ENCODE measurements around the gene VIPR1.
"Not testable (repeated sequence)": the region's sequence is repeated elsewhere in the genome, so short reads cannot be mapped to it uniquely, and the experiment has no call there.

The VIPR1 gene

DNA sequence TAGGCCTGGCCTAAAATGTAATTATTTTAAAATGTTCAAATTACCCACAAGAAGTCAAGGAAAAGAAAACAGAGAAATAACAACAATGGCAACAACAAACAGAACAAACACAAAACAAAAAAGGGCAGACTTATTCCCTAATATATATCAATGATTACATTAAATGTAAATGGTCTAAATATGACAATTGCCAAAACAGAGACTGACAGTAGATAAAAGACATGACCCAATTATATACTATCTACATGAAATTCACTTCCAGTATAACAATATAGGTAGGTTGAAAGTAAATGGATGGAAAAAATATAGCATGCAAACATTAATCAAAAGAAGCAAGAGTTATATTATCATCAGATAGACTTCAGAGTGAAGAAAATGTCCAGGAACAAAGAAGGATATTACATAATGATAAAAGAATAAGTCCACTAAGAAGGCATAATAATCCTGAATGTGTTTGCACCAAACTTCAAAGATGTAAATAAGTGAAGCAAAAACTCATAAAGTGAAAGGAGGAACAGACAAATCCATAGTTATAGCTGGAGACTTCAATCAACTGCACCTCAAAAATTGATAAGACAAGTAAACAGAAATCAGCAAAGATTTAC lies 72.8 kb downstream of the VIPR1 start:
- no peak overlapping the region for H3K9ac ChIP-seq
- H3K4me2 ChIP-seq: no peak overlapping the region
- H3K4me1 ChIP-seq (ENCODE audit: low read depth, poor library complexity, severe bottlenecking): peaks cover 3% of the 10 kb centered on the region
- no peaks in the 10 kb centered on the region for H3K36me3 ChIP-seq (ENCODE audit: insufficient read depth)
- no peak overlapping the region for H3K27ac ChIP-seq
- H4K20me1 ChIP-seq (ENCODE audit: insufficient read depth): no peaks in the 10 kb centered on the region
- no peaks in the 10 kb centered on the region for H3K79me2 ChIP-seq (ENCODE audit: insufficient read depth, low read depth)
- no peak overlapping the region for H2AFZ ChIP-seq (ENCODE audit: low read depth)
- no peaks in the 10 kb centered on the region for H3K27me3 ChIP-seq (ENCODE audit: insufficient read depth, low read depth)
- TF ChIP-seq CTCF (conservative IDR thresholded peaks at IDR 0.05; ENCODE audit: low read depth, low read length): no peak
- no peak overlapping the region for H3K4me3 ChIP-seq (IDR thresholded peaks at IDR 0.05; ENCODE audit: insufficient read depth, low read depth, low read length)

DNA sequence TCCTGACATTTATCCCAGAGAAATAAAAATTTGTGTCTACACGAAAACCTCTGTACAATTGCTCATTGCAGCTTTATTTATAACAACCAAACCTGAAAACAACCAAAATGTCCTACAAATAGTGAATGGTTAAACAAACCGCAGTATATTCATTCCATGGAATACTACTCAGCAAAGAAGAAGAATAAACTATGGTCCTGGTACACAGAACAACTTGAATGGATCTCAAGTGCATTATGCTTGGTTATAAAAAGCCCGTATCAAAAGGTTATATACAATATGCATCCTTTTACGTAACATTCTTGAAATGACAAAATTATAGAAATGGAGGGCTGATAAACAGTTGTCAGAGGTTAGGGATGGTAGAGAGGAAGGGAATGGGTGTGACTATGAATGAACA lies 75.6 kb downstream of the VIPR1 start:
- Histone ChIP-seq H3K27me3 (ENCODE audit: insufficient read depth, low read depth) (no peaks in the 10 kb centered on the region), H4K20me1 (ENCODE audit: insufficient read depth) (no peaks in the 10 kb centered on the region), H3K4me2 (no peak overlapping the region), H3K4me3 (IDR thresholded peaks at IDR 0.05; ENCODE audit: insufficient read depth, low read depth, low read length) (no peak overlapping the region), H3K27ac (no peak overlapping the region), H2AFZ (ENCODE audit: low read depth) (no peak overlapping the region), H3K79me2 (ENCODE audit: insufficient read depth, low read depth) (no peaks in the 10 kb centered on the region; the same call in 1 of the 2 replicates), H3K9ac (no peak overlapping the region), H3K4me1 (ENCODE audit: low read depth, poor library complexity, severe bottlenecking) (peaks cover 13% of the 10 kb centered on the region), H3K36me3 (ENCODE audit: insufficient read depth) (no peaks in the 10 kb centered on the region)
- TF ChIP-seq CTCF (conservative IDR thresholded peaks at IDR 0.05; ENCODE audit: low read depth, low read length): no peak

- H3K4me2 ChIP-seq; H3K27me3 ChIP-seq (ENCODE audit: insufficient read depth, low read depth); H4K20me1 ChIP-seq (ENCODE audit: insufficient read depth); H3K27ac ChIP-seq; H3K4me3 ChIP-seq (IDR thresholded peaks at IDR 0.05; ENCODE audit: insufficient read depth, low read depth, low read length); H2AFZ ChIP-seq (ENCODE audit: low read depth); H3K9ac ChIP-seq; H3K36me3 ChIP-seq (ENCODE audit: insufficient read depth); H3K79me2 ChIP-seq (ENCODE audit: insufficient read depth, low read depth): not testable (repeated sequence)
- H3K4me1 ChIP-seq (ENCODE audit: low read depth, poor library complexity, severe bottlenecking): peaks cover 15% of the 10 kb centered on the region
Measured at GRCh38 chr3:42579346-42579745, 76.9 kb downstream of the VIPR1 start.

- peak overlapping the region; percentile 68; the same call in 1 of the 2 replicates for H2AFZ ChIP-seq (ENCODE audit: low read depth)
- H3K4me3 ChIP-seq (IDR thresholded peaks at IDR 0.05; ENCODE audit: insufficient read depth, low read depth, low read length): no peak overlapping the region
Measured at GRCh38 chr3:42581400-42581708, 78.9 kb downstream of the VIPR1 start.

More at GRCh38 chr3:42581400-42581708, 78.9 kb downstream of the VIPR1 start:
- Histone ChIP-seq H4K20me1 (ENCODE audit: insufficient read depth) (no peaks in the 10 kb centered on the region), H3K79me2 (ENCODE audit: insufficient read depth, low read depth) (no peaks in the 10 kb centered on the region; the same call in 1 of the 2 replicates), H3K4me1 (ENCODE audit: low read depth, poor library complexity, severe bottlenecking) (peaks cover 15% of the 10 kb centered on the region), H3K27ac (peak overlapping the region; percentile 75), H3K9ac (peak overlapping the region; percentile 71), H3K27me3 (ENCODE audit: insufficient read depth, low read depth) (no peaks in the 10 kb centered on the region), H3K4me2 (peak overlapping the region; percentile 85), H3K36me3 (ENCODE audit: insufficient read depth) (no peaks in the 10 kb centered on the region)
- no peak for TF ChIP-seq CTCF (conservative IDR thresholded peaks at IDR 0.05; ENCODE audit: low read depth, low read length)

Data from KMS-11 (cell line).